ENCODE measurements around the gene ADGRL1.
"Not testable (repeated sequence)": the region's sequence is repeated elsewhere in the genome, so short reads cannot be mapped to it uniquely, and the experiment has no call there.

DNA sequence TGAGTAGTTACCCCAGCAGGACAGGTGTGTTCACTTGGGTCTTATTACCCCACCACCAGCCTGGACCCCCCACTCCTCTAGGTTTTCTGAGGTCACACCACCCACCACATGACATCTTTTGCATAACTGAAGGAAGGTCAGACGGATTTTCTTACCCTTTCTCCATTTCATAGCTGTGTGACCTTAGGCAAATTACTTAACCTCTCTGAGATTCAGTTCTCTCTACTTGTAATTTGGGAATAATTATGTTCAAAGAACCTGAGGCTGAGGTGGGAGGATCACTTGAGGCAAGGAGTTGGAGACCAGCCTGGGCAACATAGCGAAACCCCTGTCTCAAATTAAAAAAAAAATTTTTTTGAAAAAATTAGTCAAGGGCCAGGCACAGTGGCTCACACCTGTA lies 43.9 kb upstream of the ADGRL1 start:
- TF ChIP-seq EZH2 (IDR thresholded peaks at IDR 0.05; ENCODE audit: low read depth, low read length, severe bottlenecking); TAF1 (IDR thresholded peaks at IDR 0.05; ENCODE audit: low read depth, low read length); CBX8 (IDR thresholded peaks at IDR 0.05; ENCODE audit: borderline replicate concordance, low read depth, low read length); EP300 (IDR thresholded peaks at IDR 0.05; ENCODE audit: borderline replicate concordance in 1 of 2, low read depth in 2 of 2, low read length in 2 of 2); RAD21 (IDR thresholded peaks at IDR 0.05 in 1 of 2, conservative IDR thresholded peaks at IDR 0.05 in 1 of 2; ENCODE audit: low read depth in 2 of 2, low read length in 2 of 2); CBX5 (IDR thresholded peaks at IDR 0.05; ENCODE audit: low read depth, low read length); CHD1 (IDR thresholded peaks at IDR 0.05; ENCODE audit: low read depth, low read length); ZNF274 (IDR thresholded peaks at IDR 0.05; ENCODE audit: borderline replicate concordance, extremely low read depth, low read length); TCF12 (IDR thresholded peaks at IDR 0.05; ENCODE audit: low read depth, low read length); ASH2L (IDR thresholded peaks at IDR 0.05; ENCODE audit: low read length); POLR2AphosphoS5 (IDR thresholded peaks at IDR 0.05; ENCODE audit: low read depth, low read length): not testable (repeated sequence)
- TF ChIP-seq, protein P1, sequence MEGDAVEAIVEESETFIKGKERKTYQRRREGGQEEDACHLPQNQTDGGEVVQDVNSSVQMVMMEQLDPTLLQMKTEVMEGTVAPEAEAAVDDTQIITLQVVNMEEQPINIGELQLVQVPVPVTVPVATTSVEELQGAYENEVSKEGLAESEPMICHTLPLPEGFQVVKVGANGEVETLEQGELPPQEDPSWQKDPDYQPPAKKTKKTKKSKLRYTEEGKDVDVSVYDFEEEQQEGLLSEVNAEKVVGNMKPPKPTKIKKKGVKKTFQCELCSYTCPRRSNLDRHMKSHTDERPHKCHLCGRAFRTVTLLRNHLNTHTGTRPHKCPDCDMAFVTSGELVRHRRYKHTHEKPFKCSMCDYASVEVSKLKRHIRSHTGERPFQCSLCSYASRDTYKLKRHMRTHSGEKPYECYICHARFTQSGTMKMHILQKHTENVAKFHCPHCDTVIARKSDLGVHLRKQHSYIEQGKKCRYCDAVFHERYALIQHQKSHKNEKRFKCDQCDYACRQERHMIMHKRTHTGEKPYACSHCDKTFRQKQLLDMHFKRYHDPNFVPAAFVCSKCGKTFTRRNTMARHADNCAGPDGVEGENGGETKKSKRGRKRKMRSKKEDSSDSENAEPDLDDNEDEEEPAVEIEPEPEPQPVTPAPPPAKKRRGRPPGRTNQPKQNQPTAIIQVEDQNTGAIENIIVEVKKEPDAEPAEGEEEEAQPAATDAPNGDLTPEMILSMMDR (IDR thresholded peaks at IDR 0.05; ENCODE audit: control extremely low read depth in 1 of 3, insufficient read depth in 1 of 3, low read depth in 1 of 3, low read length in 3 of 3), result not testable (repeated sequence)
- TF ChIP-seq, protein P2, sequence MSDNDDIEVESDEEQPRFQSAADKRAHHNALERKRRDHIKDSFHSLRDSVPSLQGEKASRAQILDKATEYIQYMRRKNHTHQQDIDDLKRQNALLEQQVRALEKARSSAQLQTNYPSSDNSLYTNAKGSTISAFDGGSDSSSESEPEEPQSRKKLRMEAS (IDR thresholded peaks at IDR 0.05), result not testable (repeated sequence)
- TF ChIP-seq, protein P3, sequence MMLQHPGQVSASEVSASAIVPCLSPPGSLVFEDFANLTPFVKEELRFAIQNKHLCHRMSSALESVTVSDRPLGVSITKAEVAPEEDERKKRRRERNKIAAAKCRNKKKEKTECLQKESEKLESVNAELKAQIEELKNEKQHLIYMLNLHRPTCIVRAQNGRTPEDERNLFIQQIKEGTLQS (IDR thresholded peaks at IDR 0.05; ENCODE audit: insufficient read depth, low read depth, low read length), result not testable (repeated sequence)
